GM12864 (cell line): ENCODE results near the gene PXT1.

Experiments
- DNase-seq: peaks from one replicate; pipeline ENCODE4 v3.0.0-alpha.2; 2011; ENCODE audit warnings: low read depth
- H3K4me3 ChIP-seq: 2 replicates; pipeline ENCODE4 v1.5.1; 2011; ENCODE audit warnings: mild to moderate bottlenecking, low read depth, low read length, control low read depth
- CTCF ChIP-seq: IDR thresholded peaks from 2 replicates; pipeline ENCODE4 v1.5.1; 2011; ENCODE audit warnings: low read depth, mild to moderate bottlenecking, moderate library complexity, low read length, control low read depth, inconsistent platforms; ENCODE audit errors: missing control alignments

The PXT1 gene

GRCh38 chr6:36383606-36384005 lies 59.0 kb downstream of the PXT1 start:
- DNase-seq = no peak
- H3K4me3 ChIP-seq = no peak overlapping the region
- TF ChIP-seq CTCF = no peak

GRCh38 chr6:36382976-36383375 lies 59.7 kb downstream of the PXT1 start:
- no peak for TF ChIP-seq CTCF
- no peak for DNase-seq
- H3K4me3 ChIP-seq = no peak overlapping the region

- TF ChIP-seq CTCF = no peak
- H3K4me3 ChIP-seq = no peak overlapping the region
- no peak for DNase-seq
These were observed 60.9 kb downstream of the PXT1 start for GRCh38 chr6:36381502-36382389.

- H3K4me3 ChIP-seq = no peak overlapping the region
- TF ChIP-seq CTCF = no peak
- DNase-seq = no peak
These were observed 62.5 kb downstream of the PXT1 start for GRCh38 chr6:36380166-36380565.

- DNase-seq = no peak
- no peak for TF ChIP-seq CTCF
- H3K4me3 ChIP-seq = no peak overlapping the region
These were observed 63.7 kb downstream of the PXT1 start for GRCh38 chr6:36378936-36379335.

GRCh38 chr6:36378243-36378920 lies 64.3 kb downstream of the PXT1 start:
- DNase-seq = no peak
- no peak overlapping the region for H3K4me3 ChIP-seq
- no peak for TF ChIP-seq CTCF
